ENCODE measurements around the gene PIK3AP1.

- TF ChIP-seq CTCF (IDR thresholded peaks at IDR 0.05) (no peak), POLR2A (IDR thresholded peaks at IDR 0.05) (no peak), POLR2AphosphoS5 (IDR thresholded peaks at IDR 0.05) (no peak)
Measured at GRCh38 chr10:96756111-96756903, 36.0 kb upstream of the PIK3AP1 start.
